ENCODE results near the gene MEIS2.

Gene MEIS2

GRCh38 chr15:36884518-36884875, 215.9 kb downstream of the MEIS2 start:
- Histone ChIP-seq H3F3A (ENCODE audit: low read depth) (no peaks in the 10 kb centered on the region), H3K27me3 (ENCODE audit: insufficient read depth, low read length, poor library complexity, severe bottlenecking) (peaks cover 3% of the 10 kb centered on the region), H3K4me3 (ENCODE audit: low read length, poor library complexity, severe bottlenecking) (no peak overlapping the region), H3K9ac (ENCODE audit: low read depth, low read length, poor library complexity, severe bottlenecking) (no peak overlapping the region), H3K36me3 (ENCODE audit: insufficient read depth, low read length) (no peaks in the 10 kb centered on the region), H4K20me1 (ENCODE audit: insufficient read depth, low read length, poor library complexity, severe bottlenecking) (no peaks in the 10 kb centered on the region), H3K4me2 (ENCODE audit: low read depth, low read length, poor library complexity, severe bottlenecking) (no peak overlapping the region), H2AFZ (ENCODE audit: low read length) (no peak overlapping the region), H3K4me1 (ENCODE audit: insufficient read depth, low read length, poor library complexity, severe bottlenecking) (no peaks in the 10 kb centered on the region), H3K9me2 (replicated peaks; ENCODE audit: low read depth, low read length) (no peaks in the 10 kb centered on the region), H3K79me2 (ENCODE audit: insufficient read depth, low read length) (no peaks in the 10 kb centered on the region), H3K9me3 (ENCODE audit: insufficient read depth, low read depth, low read length) (no peaks in the 10 kb centered on the region)
- TF ChIP-seq EZH2phosphoT487 (IDR thresholded peaks at IDR 0.05; ENCODE audit: borderline replicate concordance) (no peak), CTCF (conservative IDR thresholded peaks at IDR 0.05; ENCODE audit: low read length) (no peak)

- Histone ChIP-seq H3K4me2 (ENCODE audit: low read depth, low read length, poor library complexity, severe bottlenecking) (no peak overlapping the region), H3F3A (ENCODE audit: low read depth) (no peaks in the 10 kb centered on the region), H3K9me2 (replicated peaks; ENCODE audit: low read depth, low read length) (no peaks in the 10 kb centered on the region), H3K27me3 (ENCODE audit: insufficient read depth, low read length, poor library complexity, severe bottlenecking) (peaks cover 3% of the 10 kb centered on the region), H4K20me1 (ENCODE audit: insufficient read depth, low read length, poor library complexity, severe bottlenecking) (no peaks in the 10 kb centered on the region), H3K36me3 (ENCODE audit: insufficient read depth, low read length) (no peaks in the 10 kb centered on the region), H3K79me2 (ENCODE audit: insufficient read depth, low read length) (no peaks in the 10 kb centered on the region), H2AFZ (ENCODE audit: low read length) (no peak overlapping the region), H3K4me1 (ENCODE audit: insufficient read depth, low read length, poor library complexity, severe bottlenecking) (no peaks in the 10 kb centered on the region), H3K9me3 (ENCODE audit: insufficient read depth, low read depth, low read length) (no peaks in the 10 kb centered on the region), H3K4me3 (ENCODE audit: low read length, poor library complexity, severe bottlenecking) (no peak overlapping the region), H3K9ac (ENCODE audit: low read depth, low read length, poor library complexity, severe bottlenecking) (no peak overlapping the region)
- TF ChIP-seq CTCF (conservative IDR thresholded peaks at IDR 0.05; ENCODE audit: low read length) (peak; percentile 78), EZH2phosphoT487 (IDR thresholded peaks at IDR 0.05; ENCODE audit: borderline replicate concordance) (no peak)
These were observed 216.4 kb downstream of the MEIS2 start for GRCh38 chr15:36883713-36884517.

GRCh38 chr15:36882487-36883131, 217.7 kb downstream of the MEIS2 start:
- no peaks in the 10 kb centered on the region for H3F3A ChIP-seq (ENCODE audit: low read depth)
- H3K79me2 ChIP-seq (ENCODE audit: insufficient read depth, low read length): no peaks in the 10 kb centered on the region
- H3K4me1 ChIP-seq (ENCODE audit: insufficient read depth, low read length, poor library complexity, severe bottlenecking): no peaks in the 10 kb centered on the region
- H3K9me2 ChIP-seq (replicated peaks; ENCODE audit: low read depth, low read length): no peaks in the 10 kb centered on the region
- H3K36me3 ChIP-seq (ENCODE audit: insufficient read depth, low read length): no peaks in the 10 kb centered on the region
- H3K4me2 ChIP-seq (ENCODE audit: low read depth, low read length, poor library complexity, severe bottlenecking): no peak overlapping the region
- H3K9me3 ChIP-seq (ENCODE audit: insufficient read depth, low read depth, low read length): no peaks in the 10 kb centered on the region
- peaks cover 3% of the 10 kb centered on the region for H3K27me3 ChIP-seq (ENCODE audit: insufficient read depth, low read length, poor library complexity, severe bottlenecking)
- H3K4me3 ChIP-seq (ENCODE audit: low read length, poor library complexity, severe bottlenecking): no peak overlapping the region
- H2AFZ ChIP-seq (ENCODE audit: low read length): no peak overlapping the region
- H4K20me1 ChIP-seq (ENCODE audit: insufficient read depth, low read length, poor library complexity, severe bottlenecking): no peaks in the 10 kb centered on the region
- no peak overlapping the region for H3K9ac ChIP-seq (ENCODE audit: low read depth, low read length, poor library complexity, severe bottlenecking)
- TF ChIP-seq EZH2phosphoT487 (IDR thresholded peaks at IDR 0.05; ENCODE audit: borderline replicate concordance) (no peak), CTCF (conservative IDR thresholded peaks at IDR 0.05; ENCODE audit: low read length) (no peak)
